Endothelial cell of umbilical vein (primary cell): ENCODE data around the gene S100A13. TPM values are rescaled to one million over a fixed set of nuclear protein-coding genes. Genes with fewer than 3 reads are reported as not detected.

Experiments
- BruUV-seq: library from RNA; stranded (reverse); fragments of 400-500 nt; replicated peaks from 2 replicates; lab custom pipeline; 2021; lab: Mats Ljungman, UMichigan
- CTCF ChIA-PET: fragments of 300-600, 350-600 bp; sonication (Branson Sonifier 250); formaldehyde crosslinking; loops from one replicate; lab custom pipeline; 2021; ENCODE audit warnings: antibody characterized with exemption, inconsistent platforms; lab: Charles Lee
- POLR2A ChIA-PET: fragments of 300-600, 350-600 bp; sonication (Branson Sonifier 250); formaldehyde crosslinking; loops from one replicate; lab custom pipeline; 2021; ENCODE audit warnings: antibody characterized with exemption, inconsistent platforms; lab: Charles Lee
- DNase-seq: peaks from one replicate; pipeline ENCODE4 v3.0.0-alpha.2; 2011; ENCODE audit warnings: low read depth, low spot score
- FAIRE-seq: peaks from 2 replicates; lab custom pipeline; 2011; peaks lifted over from hg19 to GRCh38; lab: Jason Lieb, UNC
- H2AFZ ChIP-seq: 2 replicates; pipeline ENCODE4 v1.6.0; 2012; ENCODE audit warnings: low read depth, low read length, control low read depth, inconsistent platforms
- H3K27ac ChIP-seq: 2 replicates; pipeline ENCODE4 v1.5.1; 2011; ENCODE audit warnings: low read depth, mild to moderate bottlenecking, control low read depth, low read length, moderate library complexity; ENCODE audit not compliant: insufficient read depth
- H3K27me3 ChIP-seq, 2 experiments: 2 replicates each; pipeline versions ENCODE4 v1.6.0 to v1.6.1; 2011; ENCODE audit warnings: low read length in 2 of 2, mixed read lengths in 1 of 2; ENCODE audit not compliant: control insufficient read depth in 2 of 2, insufficient read depth in 2 of 2
- H3K36me3 ChIP-seq, 2 experiments: 2 replicates in 1 of 2; 3 replicates in 1 of 2; pipeline ENCODE4 v1.5.1; 2011; ENCODE audit warnings: low read length in 2 of 2, mild to moderate bottlenecking in 1 of 2, moderate library complexity in 1 of 2; ENCODE audit not compliant: control insufficient read depth in 2 of 2, insufficient read depth in 2 of 2; ENCODE audit errors: extremely low read depth in 1 of 2
- H3K4me1 ChIP-seq: 3 replicates; pipeline ENCODE4 v1.5.1; 2011; ENCODE audit warnings: mild to moderate bottlenecking, low read length; ENCODE audit not compliant: control insufficient read depth, insufficient read depth; ENCODE audit errors: extremely low read depth
- H3K4me2 ChIP-seq: 2 replicates; pipeline ENCODE4 v1.6.1; 2011; ENCODE audit warnings: low read length, control low read depth, mixed read lengths; ENCODE audit not compliant: insufficient read depth
- H3K4me3 ChIP-seq, 3 experiments: fragments of 200-600 bp in 1 of 3; sonication (generic), shearing (Covaris generic) in 1 of 3; replicated peaks in 1 of 3; 2 replicates each; pipeline ENCODE4 v1.5.1; 2011 to 2016; ENCODE audit warnings: control low read depth in 3 of 3, low read length in 3 of 3, mild to moderate bottlenecking in 2 of 3, inconsistent platforms in 1 of 3, low read depth in 1 of 3, moderate library complexity in 1 of 3; ENCODE audit not compliant: insufficient read depth in 1 of 3
- H3K79me2 ChIP-seq: 2 replicates; pipeline ENCODE4 v1.6.0; 2012; ENCODE audit warnings: low read length, inconsistent platforms; ENCODE audit not compliant: control insufficient read depth, insufficient read depth
- H3K9ac ChIP-seq: replicated peaks from 2 replicates; pipeline ENCODE3; 2011; ENCODE audit warnings: low read length, control low read depth; ENCODE audit not compliant: insufficient read depth; ENCODE audit errors: extremely low read depth
- H3K9me1 ChIP-seq: replicated peaks from 3 replicates; pipeline ENCODE4 v1.6.0; 2011; ENCODE audit warnings: mild to moderate bottlenecking, low read length; ENCODE audit not compliant: control insufficient read depth, insufficient read depth; ENCODE audit errors: extremely low read depth
- H3K9me3 ChIP-seq: replicated peaks from 2 replicates; pipeline ENCODE4 v1.5.1; 2012; ENCODE audit warnings: low read length, inconsistent platforms; ENCODE audit not compliant: control insufficient read depth, insufficient read depth
- H4K20me1 ChIP-seq: replicated peaks from 2 replicates; pipeline ENCODE3; 2011; ENCODE audit warnings: mild to moderate bottlenecking, low read length; ENCODE audit not compliant: control insufficient read depth, insufficient read depth; ENCODE audit errors: extremely low read depth
- CTCF ChIP-seq, 2 donors: IDR thresholded peaks; 1 replicate in 1 of 2; 2 replicates in 1 of 2; pipeline ENCODE4 v1.5.1; 2011; ENCODE audit warnings: low read length in 2 of 2, mild to moderate bottlenecking in 2 of 2, moderate library complexity in 2 of 2, control low read depth in 1 of 2, inconsistent platforms in 1 of 2, low read depth in 1 of 2; ENCODE audit not compliant: insufficient read depth in 1 of 2; ENCODE audit errors: extremely low read depth in 1 of 2
- EZH2 ChIP-seq: IDR thresholded peaks from 2 replicates; pipeline ENCODE4 v1.6.1; 2012; ENCODE audit warnings: borderline replicate concordance, low read depth, mild to moderate bottlenecking, moderate library complexity, low read length, inconsistent platforms; ENCODE audit not compliant: severe bottlenecking
- FOS ChIP-seq: IDR thresholded peaks from 2 replicates; pipeline ENCODE4 v1.6.1; 2011; ENCODE audit warnings: mild to moderate bottlenecking, low read length, moderate library complexity, borderline replicate concordance; ENCODE audit not compliant: insufficient read depth
- GATA2 ChIP-seq: IDR thresholded peaks from 2 replicates; pipeline ENCODE4 v1.7.0; 2011; ENCODE audit warnings: low read depth, mild to moderate bottlenecking, moderate library complexity, mixed read lengths, low read length; ENCODE audit not compliant: insufficient read length, insufficient read depth
- JUN ChIP-seq: IDR thresholded peaks from 2 replicates; pipeline ENCODE4 v1.6.1; 2011; ENCODE audit warnings: borderline replicate concordance, low read depth; ENCODE audit not compliant: insufficient read length, insufficient read depth
- MAX ChIP-seq: IDR thresholded peaks from 2 replicates; pipeline ENCODE4 v1.6.1; 2011; ENCODE audit not compliant: insufficient read depth, insufficient read length
- MYC ChIP-seq: IDR thresholded peaks from one replicate; pipeline ENCODE4 v1.6.1; 2011; ENCODE audit warnings: mild to moderate bottlenecking, low read depth, low read length
- POLR2A ChIP-seq: IDR thresholded peaks from 2 replicates; pipeline ENCODE4 v1.6.1; 2012; ENCODE audit warnings: low read depth, mild to moderate bottlenecking, control low read depth, low read length
- POLR2AphosphoS5 ChIP-seq: IDR thresholded peaks from 2 replicates; pipeline ENCODE4 v1.6.1; 2012; ENCODE audit warnings: low read depth, mild to moderate bottlenecking, control low read depth, low read length, moderate library complexity; ENCODE audit not compliant: insufficient read depth
- dilution Hi-C: fragments of 300-500 bp; cut with MboI; formaldehyde crosslinking; loops from one replicate; pipeline ENCODE4 v1.15.0; 2019; ENCODE audit warnings: low sequenced_read_pairs; ENCODE audit not compliant: extremely low pct_ligation_motif_present
- intact Hi-C: fragments of 100-400 bp; cut with micrococcal nuclease; formaldehyde crosslinking; loops from one replicate; pipeline ENCODE4 v1.10.0; 2022
- polyA plus RNA-seq, 4 experiments: library from polyadenylated mRNA; depleted of rRNA in 3 of 4; stranded (reverse) in 3 of 4; unstranded in 1 of 4; fragments of >200 nt; gene quantifications; 2 replicates each; pipeline versions ENCODE4 v1.2.1 to v1.2.3, GENCODE V29; 2011 to 2012; ENCODE audit warnings: missing spikeins in 1 of 4
- total RNA-seq: library from RNA; stranded (reverse); gene quantifications from 2 replicates; pipeline ENCODE4 v1.2.3, GENCODE V29; 2021

The S100A13 gene
- total and polyA plus RNA-seq, 2 donors (not counting 3 experiments of a cell fraction or from before 2014, with no cell fraction given): 155 to 360 TPM

GRCh38 chr1:153649137-153649862 is 22.0 kb upstream of the S100A13 start:
- ChIA-PET POLR2A (interaction anchor here (0.9 to 1.8 kb wide), 2 partner anchors 11 to 15 kb away, joined by 3 to 9 read pairs; partner anchors contain the start of gene CHTOP), CTCF (interaction anchor here (0.8 to 2.3 kb wide), 5 partner anchors 11 to 139 kb away, joined by 3 to 8 read pairs (median 6); partner anchors contain the start of gene CHTOP)
- Histone ChIP-seq H3K9me3 (no peaks in the 10 kb centered on the region), H3K27ac (no peak overlapping the region), H3K9me1 (no peaks in the 10 kb centered on the region), H3K9ac (no peak overlapping the region), H3K27me3 (no peaks in the 10 kb centered on the region), H2AFZ (no peak overlapping the region), H3K4me3 (no peak overlapping the region), H3K79me2 (no peaks in the 10 kb centered on the region), H3K4me1 (peaks cover 8% of the 10 kb centered on the region), H3K4me2 (no peak overlapping the region), H4K20me1 (no peaks in the 10 kb centered on the region), H3K36me3 (peaks cover 7 to 15% of the 10 kb centered on the region in 2 experiments)
- FAIRE-seq (no peak), DNase-seq (no peak)
- no TSS peak for BruUV-seq
- TF ChIP-seq JUN: no peak
- no peak for TF ChIP-seq EZH2
- no peak for TF ChIP-seq FOS
- TF ChIP-seq MAX: no peak
- no peak for TF ChIP-seq POLR2AphosphoS5
- no peak for TF ChIP-seq GATA2
- no peak for TF ChIP-seq CTCF (IDR thresholded peaks at IDR 0.05; ENCODE audit: extremely low read depth in 1 of 2, insufficient read depth in 1 of 2, low read depth in 1 of 2, low read length in 2 of 2)
- TF ChIP-seq MYC: no peak
- no peak for TF ChIP-seq POLR2A
- intact Hi-C loops (no loop called here), dilution Hi-C loops (no loop called here)
